NCI-H2196 treated with DMSO at 0.1 percent for 48 hours (cell line): ENCODE data around the gene MPZL3.

Experiments used
- DNase-seq: peaks from one replicate; lab custom pipeline; 2025; ENCODE audit not compliant: unreplicated experiment; lab: John Stamatoyannopoulos, UW

Gene MPZL3

GRCh38 chr11:118251858-118252652 lies at the start of gene MPZL3:
TSS of gene MPZL3 (minus strand) at chr11:118252365. CDS start at chr11:118252294, 71 bp downstream.
- peak; percentile 94 for DNase-seq

- no peak for DNase-seq
These were observed 49.5 kb upstream of the MPZL3 start for GRCh38 chr11:118301600-118302195.

- no peak for DNase-seq
These were observed 43.8 kb upstream of the MPZL3 start for GRCh38 chr11:118295815-118296454.

- no peak for DNase-seq
These were observed 43.0 kb upstream of the MPZL3 start for GRCh38 chr11:118295199-118295598.

GRCh38 chr11:118294053-118294452 lies 41.9 kb upstream of the MPZL3 start:
- no peak for DNase-seq

- DNase-seq: no peak
These were observed 39.4 kb upstream of the MPZL3 start for GRCh38 chr11:118291477-118292135.

GRCh38 chr11:118290923-118291322 lies 38.8 kb upstream of the MPZL3 start:
- no peak for DNase-seq

GRCh38 chr11:118289401-118289800 lies 37.2 kb upstream of the MPZL3 start:
- DNase-seq: no peak

- DNase-seq: no peak
These were observed 34.8 kb upstream of the MPZL3 start for GRCh38 chr11:118287006-118287405.

- no peak for DNase-seq
These were observed 34.4 kb upstream of the MPZL3 start for GRCh38 chr11:118286545-118286944.

- no peak for DNase-seq
These were observed 31.7 kb upstream of the MPZL3 start for GRCh38 chr11:118283756-118284350.

GRCh38 chr11:118283037-118283636 lies 31.0 kb upstream of the MPZL3 start:
- DNase-seq: no peak

GRCh38 chr11:118282606-118283005 lies 30.4 kb upstream of the MPZL3 start:
- DNase-seq: no peak

- no peak for DNase-seq
These were observed 29.1 kb upstream of the MPZL3 start for GRCh38 chr11:118281284-118281683.

- no peak for DNase-seq
These were observed 25.1 kb upstream of the MPZL3 start for GRCh38 chr11:118277312-118277711.

GRCh38 chr11:118276422-118276821 lies 24.3 kb upstream of the MPZL3 start:
- DNase-seq: no peak

- DNase-seq: no peak
These were observed 23.0 kb upstream of the MPZL3 start for GRCh38 chr11:118275176-118275575.

- DNase-seq: no peak
These were observed 22.0 kb upstream of the MPZL3 start for GRCh38 chr11:118274186-118274585.

- DNase-seq: no peak
These were observed 19.8 kb upstream of the MPZL3 start for GRCh38 chr11:118272001-118272400.

- DNase-seq: no peak
These were observed 15.3 kb upstream of the MPZL3 start for GRCh38 chr11:118267486-118267885.

- no peak for DNase-seq
These were observed 13.8 kb upstream of the MPZL3 start for GRCh38 chr11:118265954-118266353.
